ENCODE measurements around the gene DCLK1. TPM values are rescaled to one million over a fixed set of nuclear protein-coding genes. Genes with fewer than 3 reads are reported as not detected.
A peak's percentile ranks its signal among the peaks of the same experiment; 100 is the strongest.

The DCLK1 gene
- total RNA-seq, 2 donors from 2014 or later: 4.7 to 10.1 TPM

GRCh38 chr13:36038785-36039555 is 92.2 kb downstream of the DCLK1 start:
- Histone ChIP-seq H3K27me3 (no peaks in the 10 kb centered on the region), H3K4me3 (no peak overlapping the region), H3K36me3 (no peaks in the 10 kb centered on the region), H3K4me1 (no peaks in the 10 kb centered on the region), H3K27ac (no peak overlapping the region), H3K9me3 (no peaks in the 10 kb centered on the region)
- DNase-seq (ENCODE audit: low spot score): no peak
- TF ChIP-seq, protein P1, sequence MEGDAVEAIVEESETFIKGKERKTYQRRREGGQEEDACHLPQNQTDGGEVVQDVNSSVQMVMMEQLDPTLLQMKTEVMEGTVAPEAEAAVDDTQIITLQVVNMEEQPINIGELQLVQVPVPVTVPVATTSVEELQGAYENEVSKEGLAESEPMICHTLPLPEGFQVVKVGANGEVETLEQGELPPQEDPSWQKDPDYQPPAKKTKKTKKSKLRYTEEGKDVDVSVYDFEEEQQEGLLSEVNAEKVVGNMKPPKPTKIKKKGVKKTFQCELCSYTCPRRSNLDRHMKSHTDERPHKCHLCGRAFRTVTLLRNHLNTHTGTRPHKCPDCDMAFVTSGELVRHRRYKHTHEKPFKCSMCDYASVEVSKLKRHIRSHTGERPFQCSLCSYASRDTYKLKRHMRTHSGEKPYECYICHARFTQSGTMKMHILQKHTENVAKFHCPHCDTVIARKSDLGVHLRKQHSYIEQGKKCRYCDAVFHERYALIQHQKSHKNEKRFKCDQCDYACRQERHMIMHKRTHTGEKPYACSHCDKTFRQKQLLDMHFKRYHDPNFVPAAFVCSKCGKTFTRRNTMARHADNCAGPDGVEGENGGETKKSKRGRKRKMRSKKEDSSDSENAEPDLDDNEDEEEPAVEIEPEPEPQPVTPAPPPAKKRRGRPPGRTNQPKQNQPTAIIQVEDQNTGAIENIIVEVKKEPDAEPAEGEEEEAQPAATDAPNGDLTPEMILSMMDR (IDR thresholded peaks at IDR 0.05): no peak

DNA sequence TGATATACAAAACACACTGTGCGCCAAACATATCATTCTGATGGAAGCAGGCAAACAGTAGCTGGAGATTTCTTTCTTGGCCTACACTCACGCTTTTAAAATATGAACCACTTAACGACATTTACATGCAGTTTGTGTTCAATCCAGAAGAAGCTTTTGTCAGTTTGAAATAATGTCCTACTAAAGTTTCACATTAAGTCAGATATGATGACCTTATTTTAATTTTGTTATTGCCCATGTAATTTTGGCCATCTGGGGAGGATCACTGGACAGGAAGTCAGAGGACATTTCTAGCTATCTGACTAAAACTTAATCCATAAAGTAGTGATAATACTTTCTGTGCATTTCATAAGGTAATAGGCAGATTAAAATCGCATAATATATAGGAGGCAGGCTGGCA is 98.1 kb downstream of the DCLK1 start:
- Histone ChIP-seq H3K36me3 (no peaks in the 10 kb centered on the region), H3K9me3 (no peaks in the 10 kb centered on the region), H3K27me3 (no peaks in the 10 kb centered on the region), H3K27ac (no peak overlapping the region), H3K4me3 (no peak overlapping the region), H3K4me1 (peaks cover 0 to 7% of the 10 kb centered on the region in 2 donors)
- TF ChIP-seq, protein P1 (IDR thresholded peaks at IDR 0.05): no peak
- no peak for DNase-seq (ENCODE audit: low spot score)

DNA sequence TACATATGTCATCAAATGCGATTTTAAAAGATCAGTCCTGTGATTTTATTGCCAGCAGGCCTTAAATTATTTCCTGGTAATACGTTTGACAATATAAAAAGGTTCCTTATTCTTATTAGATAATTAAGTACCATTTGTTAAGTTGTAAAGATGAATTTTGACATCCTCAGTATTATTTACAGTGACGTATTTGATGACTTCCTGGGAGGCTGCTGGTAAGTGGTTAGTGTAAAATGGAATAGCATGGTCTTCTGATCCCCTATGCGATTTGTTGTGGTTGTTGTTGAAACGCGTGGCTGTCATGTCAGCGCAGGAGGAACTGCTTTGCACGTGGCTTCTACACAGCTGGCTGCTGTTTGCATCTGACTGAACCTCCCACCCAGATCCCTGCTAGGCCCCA is 99.7 kb downstream of the DCLK1 start:
- H3K36me3 ChIP-seq: no peaks in the 10 kb centered on the region
- no peaks in the 10 kb centered on the region for H3K9me3 ChIP-seq
- H3K27ac ChIP-seq: peak overlapping the region in 1 of 2 donors; percentile 17
- no peak for DNase-seq (ENCODE audit: low spot score)
- H3K4me3 ChIP-seq: no peak overlapping the region
- no peaks in the 10 kb centered on the region for H3K27me3 ChIP-seq
- H3K4me1 ChIP-seq: peaks cover 0 to 7% of the 10 kb centered on the region in 2 donors
- TF ChIP-seq, protein P1 (IDR thresholded peaks at IDR 0.05): no peak

DNA sequence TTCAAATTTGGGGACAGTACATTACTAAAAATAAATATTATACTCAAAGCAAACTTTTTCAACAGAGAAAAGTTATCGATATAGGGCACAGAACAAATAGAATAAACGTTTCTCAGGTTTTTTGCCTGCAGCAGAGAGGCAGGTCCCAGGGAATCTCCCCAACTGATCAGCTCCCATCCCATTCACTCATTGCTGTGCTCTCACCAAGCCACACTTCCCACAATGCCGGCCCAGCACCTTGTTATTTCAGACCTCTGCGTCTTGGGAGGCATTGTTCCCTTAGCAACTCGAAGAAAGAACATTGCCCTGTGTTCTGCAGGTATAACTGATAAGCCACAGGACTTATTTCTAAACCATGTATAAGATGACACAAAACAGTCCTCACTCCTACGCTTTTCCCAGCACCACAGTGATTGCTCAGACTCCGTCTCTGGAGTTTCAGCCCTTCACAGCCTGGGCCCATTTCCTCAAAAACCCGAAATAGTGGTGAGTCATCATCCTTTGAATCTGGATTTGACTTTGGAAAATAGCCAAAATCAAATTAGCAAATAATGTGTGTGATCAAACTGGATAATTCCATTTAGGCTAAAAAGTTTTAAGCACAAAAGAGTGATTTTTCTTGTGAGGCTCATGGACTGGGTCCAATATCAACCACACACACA is 100.4 kb downstream of the DCLK1 start:
- Histone ChIP-seq H3K36me3 (no peaks in the 10 kb centered on the region), H3K4me3 (no peak overlapping the region), H3K27me3 (no peaks in the 10 kb centered on the region), H3K9me3 (no peaks in the 10 kb centered on the region), H3K27ac (peak overlapping the region in 1 of 2 donors; percentile 17), H3K4me1 (peaks cover 0 to 7% of the 10 kb centered on the region in 2 donors)
- DNase-seq (ENCODE audit: low spot score): no peak
- TF ChIP-seq, protein P1 (IDR thresholded peaks at IDR 0.05): no peak

GRCh38 chr13:36029166-36029565 is 102.0 kb downstream of the DCLK1 start:
- H3K4me3 ChIP-seq: no peak overlapping the region
- DNase-seq (ENCODE audit: low spot score): no peak
- no peak overlapping the region for H3K27ac ChIP-seq
- H3K4me1 ChIP-seq: peaks cover 0 to 7% of the 10 kb centered on the region in 2 donors
- no peaks in the 10 kb centered on the region for H3K9me3 ChIP-seq
- TF ChIP-seq, protein P1 (IDR thresholded peaks at IDR 0.05): no peak
- H3K36me3 ChIP-seq: no peaks in the 10 kb centered on the region
- H3K27me3 ChIP-seq: no peaks in the 10 kb centered on the region
